GM18951 (cell line): Measurements from ENCODE around the gene CHST11.
"Not testable (repeated sequence)": the region's sequence is repeated elsewhere in the genome, so short reads cannot be mapped to it uniquely, and the experiment has no call there.

ENCODE experiments used
- POLR2A ChIP-seq: IDR thresholded peaks from 4 replicates; pipeline ENCODE4 v1.6.1; 2011; ENCODE audit warnings: mild to moderate bottlenecking; ENCODE audit not compliant: insufficient read length, insufficient read depth; ENCODE audit errors: extremely low read depth
- in situ Hi-C: fragments of 300-500 bp; cut with MboI; formaldehyde crosslinking; loops from one replicate; pipeline ENCODE4 v1.12.0; 2022; ENCODE audit warnings: low sequenced_read_pairs, mixed read lengths, inconsistent platforms; ENCODE audit not compliant: unreplicated experiment

The CHST11 gene

GRCh38 chr12:104741077-104741476 lies 284.3 kb downstream of the CHST11 start:
- no peak for TF ChIP-seq POLR2A
- in situ Hi-C loops: no loop called here

- no peak for TF ChIP-seq POLR2A
- in situ Hi-C loops: no loop called here
Measured at GRCh38 chr12:104741497-104742367, 285.0 kb downstream of the CHST11 start.

- in situ Hi-C loops: no loop called here
- TF ChIP-seq POLR2A: no peak
Measured at GRCh38 chr12:104742551-104743201, 285.9 kb downstream of the CHST11 start.

- in situ Hi-C loops: no loop called here
- no peak for TF ChIP-seq POLR2A
Measured at GRCh38 chr12:104743202-104743580, 286.4 kb downstream of the CHST11 start.

- in situ Hi-C loops: not testable (repeated sequence)
Measured at GRCh38 chr12:104743753-104744548, 287.2 kb downstream of the CHST11 start.

- no peak for TF ChIP-seq POLR2A
- in situ Hi-C loops: no loop called here
Measured at GRCh38 chr12:104746467-104747088, 289.8 kb downstream of the CHST11 start.

- in situ Hi-C loops: no loop called here
- no peak for TF ChIP-seq POLR2A
Measured at GRCh38 chr12:104747330-104747729, 290.6 kb downstream of the CHST11 start.

- in situ Hi-C loops: no loop called here
- no peak for TF ChIP-seq POLR2A
Measured at GRCh38 chr12:104747955-104748354, 291.2 kb downstream of the CHST11 start.

GRCh38 chr12:104748356-104748755 lies 291.6 kb downstream of the CHST11 start:
- TF ChIP-seq POLR2A: no peak
- in situ Hi-C loops: no loop called here

GRCh38 chr12:104748790-104749189 lies 292.0 kb downstream of the CHST11 start:
- TF ChIP-seq POLR2A: no peak
- in situ Hi-C loops: no loop called here

- in situ Hi-C loops: no loop called here
- TF ChIP-seq POLR2A: no peak
Measured at GRCh38 chr12:104749545-104749944, 292.8 kb downstream of the CHST11 start.

GRCh38 chr12:104750061-104750460 lies 293.3 kb downstream of the CHST11 start:
- TF ChIP-seq POLR2A: no peak
- in situ Hi-C loops: no loop called here

GRCh38 chr12:104751120-104751519 lies 294.4 kb downstream of the CHST11 start:
- in situ Hi-C loops: no loop called here
- no peak for TF ChIP-seq POLR2A
